Panc1 (cell line): Measurements from ENCODE around the gene RBBP5.
A peak's percentile ranks its signal among the peaks of the same experiment; 100 is the strongest.

ENCODE experiments used
- CTCF ChIP-seq: fragments of 450-650 bp; IDR thresholded peaks from 2 replicates; pipeline ENCODE4 v1.5.1; 2017; ENCODE audit warnings: mild to moderate bottlenecking
- REST ChIP-seq, 2 experiments: IDR thresholded peaks; 2 replicates each; pipeline ENCODE4 v1.6.1; 2011 to 2012; ENCODE audit warnings: low read depth in 2 of 2, control low read depth in 1 of 2, low read length in 1 of 2, mild to moderate bottlenecking in 1 of 2, moderate library complexity in 1 of 2; ENCODE audit not compliant: insufficient read depth in 1 of 2

- TF ChIP-seq CTCF (peak; percentile 92), REST (IDR thresholded peaks at IDR 0.05; ENCODE audit: insufficient read depth in 1 of 2, low read depth in 2 of 2, low read length in 1 of 2) (no peak)
These were observed 19.7 kb upstream of the RBBP5 start for GRCh38 chr1:205141236-205142101.
